Measurements from ENCODE around the gene HHAT.

The HHAT gene

DNA sequence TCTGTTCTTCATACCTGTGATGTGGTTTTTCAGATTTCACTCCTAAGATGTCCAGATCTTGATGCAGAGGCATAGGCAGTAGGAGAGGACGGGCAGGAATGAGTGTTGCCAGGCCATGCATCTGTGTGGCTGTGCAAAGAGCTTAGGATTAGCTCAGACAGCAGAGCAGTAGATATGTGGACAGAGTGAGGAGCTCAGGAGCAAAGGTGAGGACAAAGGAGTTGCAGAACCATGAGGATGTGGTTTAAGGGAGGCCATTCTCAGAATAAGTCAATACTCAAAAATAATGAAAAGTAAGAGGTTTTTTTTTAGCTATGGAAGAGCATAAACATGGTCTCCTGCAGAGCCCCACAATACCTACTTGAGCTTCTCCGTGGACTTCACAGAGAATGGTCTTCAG is 158.3 kb downstream of the HHAT start:
- no peak for DNase-seq (ENCODE audit: low spot score)

DNA sequence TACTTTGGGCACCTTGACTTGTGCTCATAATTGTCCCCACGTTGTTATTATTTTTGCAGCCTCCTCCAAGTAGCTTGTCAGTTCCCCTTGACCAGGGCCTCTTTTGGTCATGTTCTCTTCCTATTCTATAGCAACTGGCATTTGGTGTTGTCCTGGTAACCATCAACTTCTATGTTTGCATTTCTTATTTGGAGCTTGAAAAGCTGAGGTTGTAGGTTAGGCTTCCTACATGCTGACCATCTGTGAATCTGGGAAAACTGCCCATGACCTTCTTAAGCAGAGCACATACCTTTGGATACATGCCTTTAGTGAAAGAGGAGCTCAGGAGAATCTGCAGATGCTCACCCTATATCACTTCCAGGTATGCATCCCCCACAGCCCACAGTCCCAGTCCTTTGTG is 160.8 kb downstream of the HHAT start:
- DNase-seq (ENCODE audit: low spot score): no peak

DNA sequence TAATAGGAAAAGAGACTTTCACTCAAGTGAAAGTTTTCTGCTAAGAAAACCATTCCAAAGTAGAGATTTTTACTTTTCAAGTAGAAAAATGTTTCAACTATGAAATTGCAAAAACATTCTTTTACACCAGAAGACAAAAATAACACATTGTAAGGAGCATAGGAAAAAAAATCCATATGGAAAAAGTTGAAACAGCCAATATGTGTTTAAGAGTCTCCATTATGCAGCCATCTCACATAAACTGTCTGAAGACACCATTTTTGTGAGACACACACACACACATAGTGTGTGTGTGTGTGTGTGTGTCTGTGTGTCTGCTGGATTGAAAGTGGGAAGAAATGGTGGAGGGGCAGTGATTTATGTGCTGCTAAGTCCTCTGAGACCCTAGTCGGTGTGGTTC is 162.1 kb downstream of the HHAT start:
- no peak for DNase-seq (ENCODE audit: low spot score)

DNA sequence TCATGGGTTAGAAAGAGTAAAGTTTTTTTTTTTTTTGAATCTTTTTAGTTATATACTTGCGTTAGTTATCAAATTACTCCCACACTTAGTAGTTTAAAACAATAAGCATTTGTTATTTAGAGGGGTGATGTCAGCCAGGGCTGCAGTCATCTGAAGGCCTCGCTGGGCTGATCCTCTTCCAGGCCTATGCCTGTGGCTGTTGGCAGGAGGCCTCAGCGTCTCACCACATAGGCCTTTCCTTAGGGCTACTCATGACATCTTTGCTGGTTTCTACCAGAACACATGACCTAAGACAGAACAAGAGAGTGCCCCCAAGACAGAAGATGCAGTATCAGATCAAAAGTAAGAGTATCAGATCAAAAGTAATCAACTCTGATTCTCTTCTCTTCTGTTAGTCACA is 167.4 kb downstream of the HHAT start:
- DNase-seq (ENCODE audit: low spot score): peak; percentile 55

DNA sequence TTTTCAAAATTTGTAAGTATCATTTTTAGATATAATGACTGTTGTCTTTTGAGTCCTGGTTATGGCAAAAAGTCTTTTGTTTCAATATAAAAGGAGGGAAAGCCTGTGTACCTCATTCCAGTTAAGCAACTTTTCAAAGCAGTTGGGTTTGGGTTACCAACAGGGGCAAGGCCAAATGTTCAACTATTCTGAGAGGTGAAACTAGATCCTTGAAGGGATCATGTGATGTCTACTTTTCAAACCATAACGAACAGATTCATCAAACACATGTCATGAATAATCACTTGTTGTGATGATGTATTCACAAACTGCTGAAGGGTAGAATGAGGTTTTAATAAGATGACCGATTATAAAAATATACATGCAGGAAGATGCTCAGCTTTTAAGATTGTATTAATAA is 171.3 kb downstream of the HHAT start:
- DNase-seq (ENCODE audit: low spot score): no peak

DNA sequence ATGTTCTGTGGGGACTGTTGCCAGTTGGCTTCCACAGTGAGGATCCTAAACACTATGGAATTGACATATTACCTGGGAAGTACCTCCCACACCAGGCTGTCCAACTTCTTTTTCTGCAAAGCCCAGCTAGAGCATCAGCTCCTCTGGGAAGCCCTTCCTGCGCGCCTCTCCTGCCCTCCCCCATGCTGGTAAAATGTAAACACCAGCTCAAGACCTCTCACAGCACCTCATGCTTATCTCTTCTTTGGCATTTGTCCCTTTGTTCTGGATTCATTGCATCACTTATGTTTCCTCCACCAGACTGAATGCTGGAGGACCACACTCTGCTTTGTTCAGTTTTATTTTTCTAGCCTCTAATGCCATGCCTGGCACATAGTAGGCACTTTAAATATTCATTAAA is 172.1 kb downstream of the HHAT start:
- DNase-seq (ENCODE audit: low spot score): no peak

DNA sequence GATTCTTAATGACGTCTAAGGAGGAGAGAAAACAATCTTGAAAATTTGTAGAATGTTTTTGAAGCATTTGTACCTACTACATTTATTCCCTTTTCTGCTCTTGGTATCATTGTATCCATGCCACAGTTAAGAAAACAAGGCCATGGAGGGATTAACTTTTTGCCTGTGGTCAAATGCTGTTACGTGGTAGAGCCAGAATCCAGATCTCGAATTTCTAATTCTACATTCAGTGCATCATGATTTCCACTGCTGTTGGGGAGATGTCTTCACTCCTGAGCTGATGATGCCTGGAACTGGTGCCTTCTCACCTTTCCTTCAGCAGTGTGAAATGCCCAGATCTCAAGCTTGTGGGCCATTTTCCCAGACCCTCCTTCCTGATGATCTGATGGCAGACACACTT is 175.6 kb downstream of the HHAT start:
- DNase-seq (ENCODE audit: low spot score): no peak

DNA sequence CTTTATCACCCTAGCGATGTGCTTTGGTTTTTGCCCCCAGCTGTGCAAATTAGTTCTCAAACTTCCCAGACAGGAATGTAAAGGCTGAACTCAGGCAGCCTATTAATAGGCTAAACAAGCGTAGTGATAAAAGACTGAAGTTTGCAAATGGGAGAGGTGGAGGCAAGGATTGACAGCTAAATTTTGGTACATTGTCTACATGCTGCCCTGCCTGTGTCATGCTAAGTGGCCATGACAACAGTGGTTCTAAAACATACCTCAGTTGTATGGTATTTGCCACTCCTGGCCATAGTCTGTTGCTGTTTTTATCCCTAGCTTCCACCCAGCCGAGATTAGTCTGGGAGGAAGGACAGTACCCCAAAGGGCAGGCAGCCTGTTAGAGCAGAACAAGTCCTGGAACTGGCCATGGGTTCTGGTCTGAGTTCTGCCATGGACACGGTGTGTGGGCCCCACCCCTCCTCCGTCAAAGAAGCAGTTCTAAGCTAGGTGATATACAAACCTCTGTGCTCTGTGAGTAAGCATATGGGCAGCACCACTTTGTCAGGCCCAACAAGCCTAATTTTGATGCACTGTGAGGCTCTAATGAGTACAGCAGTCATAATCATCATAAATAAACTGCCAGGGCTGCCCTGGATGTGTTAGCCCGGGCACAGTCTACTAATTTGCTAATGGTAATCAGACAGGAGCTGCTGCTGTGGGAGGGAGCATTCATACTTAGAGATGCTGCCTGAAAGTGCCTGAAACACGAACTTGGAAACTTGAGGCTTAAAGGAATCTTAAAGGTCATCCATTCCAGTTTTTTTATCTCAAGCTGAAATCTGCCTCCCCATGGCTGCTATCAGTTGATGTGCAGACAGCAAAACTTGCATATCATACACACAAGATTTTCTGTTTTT is 177.1 kb downstream of the HHAT start:
- no peak for DNase-seq (ENCODE audit: low spot score)

DNA sequence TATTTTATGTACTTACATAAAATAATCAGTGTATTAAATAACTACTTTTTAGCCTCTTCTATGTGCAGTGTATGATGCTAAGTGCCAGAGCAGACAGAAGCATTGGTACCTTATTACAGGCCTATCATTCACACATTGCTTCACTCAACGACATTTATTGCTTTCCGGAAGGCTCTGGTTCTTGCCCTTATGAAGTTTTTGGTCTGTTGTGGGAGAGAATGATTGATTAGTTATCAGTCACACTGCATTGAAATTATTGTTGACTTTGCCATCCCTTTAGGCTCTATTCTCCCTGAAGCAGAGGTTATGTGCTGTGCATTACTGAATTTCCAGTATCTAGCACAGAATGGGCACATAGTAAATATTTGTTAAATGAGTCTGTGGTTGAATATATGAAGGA is 178.0 kb downstream of the HHAT start:
- no peak for DNase-seq (ENCODE audit: low spot score)

DNA sequence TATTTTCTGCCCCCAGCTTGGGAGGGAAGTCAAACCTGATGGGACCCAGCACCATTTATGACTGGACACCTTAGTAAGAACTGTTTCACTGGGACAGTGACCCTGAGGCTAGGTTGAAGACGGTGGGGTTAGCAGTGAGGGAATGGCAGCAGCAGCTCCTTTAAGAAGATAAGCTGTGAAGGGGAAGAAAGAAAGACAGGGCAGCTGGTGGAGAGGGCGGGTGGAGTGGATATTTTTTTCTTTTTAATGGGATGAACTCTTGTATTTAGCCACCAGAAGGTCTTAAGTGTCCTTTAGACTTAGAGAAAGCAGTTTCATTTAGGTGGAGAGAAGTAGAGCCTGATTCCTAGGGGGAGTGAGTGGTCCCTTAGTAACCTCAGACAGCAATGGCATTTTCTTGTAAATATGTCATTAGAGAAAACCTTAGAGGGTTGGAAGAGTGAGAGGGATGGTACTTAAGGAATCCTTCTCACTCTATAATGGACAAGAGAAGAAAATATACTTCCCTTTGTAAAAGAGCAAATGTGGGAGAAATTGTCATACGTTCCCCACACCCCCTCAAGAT is 187.5 kb downstream of the HHAT start:
- no peak for DNase-seq (ENCODE audit: low spot score)

DNA sequence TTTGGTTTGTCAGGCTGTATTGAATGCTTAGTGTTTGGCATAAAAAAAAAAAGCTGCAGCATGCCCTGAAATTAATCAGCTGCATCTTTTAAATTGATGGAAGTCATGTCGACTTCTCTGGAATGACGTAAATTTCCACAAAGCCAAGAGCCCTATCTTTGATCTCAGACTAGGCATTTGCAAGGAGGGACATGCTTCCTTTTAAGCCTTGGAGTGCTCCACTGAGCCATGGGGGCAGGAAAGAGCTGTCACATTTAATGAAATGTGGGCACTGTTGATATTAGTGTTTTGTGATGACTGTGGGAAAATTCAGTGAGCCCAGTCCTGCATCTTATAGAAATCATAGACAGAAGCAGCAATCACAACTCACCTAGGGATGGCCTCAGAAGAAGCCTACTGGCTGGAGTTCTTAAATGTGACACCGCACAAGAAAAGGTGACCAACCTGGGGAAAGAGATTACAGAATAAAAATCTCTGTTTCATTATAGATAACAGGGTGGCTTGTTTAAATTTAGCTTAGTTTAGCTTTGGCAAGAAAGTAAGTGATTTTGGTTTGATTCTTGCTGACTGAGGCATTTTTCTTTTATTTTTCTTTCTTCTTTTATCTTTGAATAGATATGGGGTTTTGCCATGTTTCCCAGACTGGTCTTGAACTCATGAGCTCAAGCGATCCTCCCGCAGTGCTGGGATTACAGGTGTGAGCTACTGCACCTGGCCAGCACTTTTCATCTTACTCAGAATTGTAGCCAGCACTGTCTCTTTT is 188.2 kb downstream of the HHAT start:
- no peak for DNase-seq (ENCODE audit: low spot score)

DNA sequence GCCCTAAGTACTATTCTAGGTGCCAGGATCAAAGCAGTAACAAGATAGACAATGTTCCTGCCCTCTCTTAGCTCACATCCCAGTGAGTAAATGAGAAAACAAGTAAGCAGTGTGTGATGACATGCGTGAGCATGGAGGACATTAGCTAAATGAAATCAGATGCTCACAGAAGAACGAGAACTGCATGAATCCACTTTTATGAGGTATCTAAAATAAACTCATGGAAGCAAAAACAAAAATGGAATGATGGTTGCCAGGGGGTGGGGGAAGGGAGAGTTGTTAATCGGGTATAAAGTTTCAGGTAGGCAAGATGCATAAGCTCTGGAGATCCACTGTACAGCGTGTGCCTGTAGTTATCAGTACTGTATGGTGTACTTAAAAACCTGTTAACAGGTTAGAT is 195.1 kb downstream of the HHAT start:
- DNase-seq (ENCODE audit: low spot score): no peak

DNA sequence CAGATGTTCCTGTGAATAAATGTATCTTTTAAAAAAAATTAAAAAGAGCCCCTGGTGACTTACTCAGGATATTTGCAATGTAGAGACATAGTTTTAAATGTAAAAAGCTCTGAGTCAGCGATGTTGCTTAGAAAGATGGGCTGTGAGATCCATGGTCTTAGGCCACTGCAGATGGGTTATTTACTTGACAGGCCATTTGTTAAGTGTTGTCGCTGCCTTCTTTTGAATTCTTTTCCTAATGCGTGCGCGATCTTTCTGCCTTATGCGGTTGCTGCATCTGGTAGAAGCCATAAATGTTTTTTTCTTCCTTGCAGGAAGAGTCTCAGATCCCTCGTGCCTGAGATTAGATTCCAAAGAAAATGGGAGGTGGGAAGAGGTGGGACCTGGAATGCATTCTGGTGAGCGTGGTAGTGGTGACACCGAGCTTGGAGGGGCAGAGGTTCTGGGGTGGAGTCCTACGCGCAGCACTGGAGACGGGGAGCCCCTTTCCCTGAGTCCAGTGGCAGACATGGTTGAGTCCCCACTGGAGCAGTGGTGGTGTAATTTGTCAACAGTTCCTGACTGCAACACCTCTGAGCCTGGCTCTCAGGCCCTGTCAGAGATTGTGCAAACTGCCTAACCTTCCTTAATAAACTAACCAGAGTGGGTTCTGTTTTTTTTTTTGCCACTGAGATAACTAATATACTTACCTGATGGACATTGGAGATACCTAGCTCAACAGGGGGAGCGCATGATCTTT is 197.2 kb downstream of the HHAT start:
- DNase-seq (ENCODE audit: low spot score): no peak

DNA sequence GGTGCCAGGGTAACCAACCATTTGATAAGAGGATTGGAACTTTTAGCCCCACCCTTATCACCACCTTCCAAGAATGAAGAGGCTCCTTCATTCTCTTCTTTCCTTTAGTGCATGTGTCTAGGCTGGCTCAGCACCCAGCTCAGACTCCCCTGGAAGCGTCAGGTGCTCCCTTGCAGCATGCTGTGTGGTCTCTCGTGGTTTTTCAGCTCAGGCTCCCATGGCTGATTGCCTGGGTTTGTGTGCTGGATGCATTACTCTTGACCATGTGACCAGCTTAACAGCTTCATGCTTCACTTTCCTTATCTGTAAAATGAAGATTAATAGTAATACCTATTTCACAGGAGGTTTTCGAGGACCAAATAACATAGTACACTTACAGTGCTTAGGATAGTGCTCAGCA is 198.4 kb downstream of the HHAT start:
- DNase-seq (ENCODE audit: low spot score): no peak

DNA sequence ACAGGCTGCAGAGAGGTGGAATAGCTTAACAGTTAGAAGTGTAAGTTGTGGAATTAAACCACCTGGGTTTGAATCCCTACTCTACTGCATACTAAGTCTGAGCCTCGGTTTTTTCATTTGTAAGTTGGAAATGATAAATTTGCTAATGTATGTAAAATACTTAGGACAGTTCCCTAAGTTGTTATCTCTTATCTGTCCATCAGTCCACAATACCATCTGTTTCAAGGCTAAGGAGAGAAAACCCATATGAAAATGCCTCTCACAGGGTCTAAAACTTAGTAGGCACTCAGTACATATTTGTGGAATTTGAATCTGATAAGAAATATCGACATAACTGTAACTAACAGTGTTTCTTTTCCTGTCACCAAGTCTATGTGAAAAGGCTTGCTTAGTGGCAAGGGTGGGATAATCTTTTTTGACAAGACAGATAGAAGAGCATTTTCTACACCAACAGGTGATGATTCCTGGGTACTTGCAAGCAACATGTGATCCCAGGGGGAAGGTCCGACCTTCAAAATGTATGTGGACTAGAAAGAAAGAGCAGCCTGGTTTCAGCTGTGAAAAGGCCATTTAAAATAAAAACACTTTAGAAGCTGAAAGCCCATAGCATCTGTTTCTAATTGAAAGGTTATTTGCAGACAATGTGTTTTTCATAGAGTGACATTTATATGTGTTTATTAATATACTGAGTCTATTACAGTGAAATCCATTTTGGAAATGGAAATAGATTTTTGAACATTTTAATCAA is 202.9 kb downstream of the HHAT start:
- no peak for DNase-seq (ENCODE audit: low spot score)

DNA sequence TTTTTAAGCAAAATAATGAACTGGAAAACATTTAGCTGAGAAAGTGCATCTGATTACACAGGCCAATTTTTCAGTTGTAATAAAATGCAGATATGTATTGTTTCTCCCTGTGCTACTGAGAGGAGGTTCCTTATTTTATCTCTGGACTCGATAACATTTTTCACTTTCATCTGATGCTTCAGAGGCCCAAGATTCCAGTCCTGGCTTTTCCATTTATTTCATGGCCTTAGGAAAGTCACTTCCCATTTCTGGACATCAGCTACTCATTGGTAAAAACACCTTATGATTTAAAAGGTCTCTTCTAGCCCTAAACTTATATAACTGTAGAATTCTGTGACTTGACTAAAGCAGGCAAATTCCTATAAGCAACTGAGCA is 203.5 kb downstream of the HHAT start:
- no peak for DNase-seq (ENCODE audit: low spot score)

DNA sequence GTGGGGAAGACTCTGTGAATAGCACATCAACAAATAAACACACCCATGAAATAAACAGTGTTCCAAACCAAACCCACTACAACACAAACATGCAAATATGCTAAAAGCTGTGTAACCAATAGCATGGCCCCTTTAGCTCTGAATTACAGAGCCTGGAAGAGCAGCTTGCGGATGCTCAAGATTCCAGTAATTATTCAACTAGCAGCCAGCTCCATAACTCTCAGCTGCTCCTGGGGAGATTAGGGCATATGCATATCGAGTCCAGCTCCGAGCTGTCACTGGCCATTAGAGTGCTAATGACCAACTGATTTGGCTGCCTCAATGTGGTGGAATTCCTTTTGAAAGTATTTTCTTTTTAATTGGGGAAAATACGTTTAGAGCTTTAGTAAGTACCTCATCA is 207.1 kb downstream of the HHAT start:
- no peak for DNase-seq (ENCODE audit: low spot score)

DNA sequence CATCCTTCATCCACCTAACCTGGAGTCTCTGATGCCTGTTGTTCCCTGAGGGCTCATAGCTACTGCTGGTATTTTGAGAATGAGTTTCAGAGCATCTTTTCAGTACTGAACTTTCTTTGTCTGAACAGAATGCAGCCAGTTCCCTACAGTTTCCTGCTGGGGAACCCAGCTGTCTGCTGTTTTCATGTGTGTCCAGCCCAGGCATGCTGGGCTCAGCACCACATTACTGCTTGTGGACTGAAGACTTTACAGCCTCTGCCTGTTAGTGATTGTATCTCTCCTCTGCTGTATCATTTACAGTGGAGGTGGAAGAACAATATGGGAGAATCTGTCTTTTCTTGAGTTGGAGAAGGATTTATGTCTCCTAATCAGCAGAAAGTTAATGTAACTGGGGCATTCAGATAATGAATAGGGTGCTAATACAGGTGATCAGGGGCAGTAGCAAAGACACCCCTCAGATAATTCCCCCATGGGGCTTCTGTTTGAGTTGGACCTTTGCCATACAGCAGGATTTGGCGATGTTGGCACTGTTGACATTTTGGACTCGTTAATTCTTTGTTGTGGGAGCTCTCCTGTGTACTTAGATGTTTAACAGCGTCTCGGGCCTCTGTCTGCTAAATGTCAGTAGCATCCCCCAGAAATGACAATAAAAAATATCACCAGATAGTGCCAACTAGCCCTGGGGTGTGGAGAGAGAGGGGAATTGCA is 207.7 kb downstream of the HHAT start:
- no peak for DNase-seq (ENCODE audit: low spot score)

DNA sequence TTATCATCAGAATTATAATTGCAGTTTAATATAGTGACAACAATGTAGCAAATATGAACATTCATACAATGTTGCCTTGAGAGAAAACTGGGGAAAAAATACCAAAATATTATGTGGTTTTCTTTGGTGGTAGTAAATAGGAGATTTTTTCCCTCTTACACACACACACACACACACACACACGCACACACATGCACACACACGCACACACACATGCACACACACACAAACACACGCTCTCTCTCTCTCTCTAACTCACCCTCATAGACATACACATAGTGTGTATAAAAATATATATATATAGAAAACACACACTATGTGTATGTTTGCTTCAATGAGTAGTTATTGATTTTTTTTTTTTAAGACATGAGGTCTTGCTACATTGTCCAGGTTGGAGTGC is 211.6 kb downstream of the HHAT start:
- no peak for DNase-seq (ENCODE audit: low spot score)

DNA sequence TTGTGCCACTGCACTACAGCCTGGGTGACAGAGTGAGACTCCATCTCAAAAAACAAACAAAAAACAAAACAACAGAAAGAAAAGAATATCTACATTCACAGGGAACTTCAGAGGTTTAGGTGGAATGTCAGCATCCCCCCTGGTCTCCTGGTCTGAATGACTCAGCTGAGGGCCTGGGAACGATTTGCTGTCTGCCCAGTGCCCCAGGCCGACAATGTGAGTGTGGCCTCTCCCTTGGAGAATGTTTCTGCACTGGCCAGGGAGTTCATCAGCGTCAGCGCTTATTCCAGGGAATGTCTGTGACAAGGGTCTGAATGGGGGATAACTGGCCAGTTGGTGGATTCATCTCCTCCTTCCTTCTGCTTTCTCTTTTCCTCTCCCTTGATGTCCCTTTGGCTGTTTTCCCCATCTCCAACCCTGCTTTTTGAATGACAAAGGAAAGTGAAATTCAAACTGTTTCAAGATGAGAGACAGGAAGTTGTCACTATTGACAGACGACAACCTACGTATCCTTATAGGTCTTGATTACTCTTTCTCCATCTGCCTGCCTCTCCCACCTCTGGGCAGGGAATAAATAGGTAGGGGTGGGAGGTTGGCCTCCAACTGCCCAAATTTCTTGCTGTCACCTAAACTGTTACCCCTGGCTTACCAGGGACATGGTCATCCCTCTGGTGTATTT is 213.1 kb downstream of the HHAT start:
- peak; percentile 9 for DNase-seq (ENCODE audit: low spot score)

DNA sequence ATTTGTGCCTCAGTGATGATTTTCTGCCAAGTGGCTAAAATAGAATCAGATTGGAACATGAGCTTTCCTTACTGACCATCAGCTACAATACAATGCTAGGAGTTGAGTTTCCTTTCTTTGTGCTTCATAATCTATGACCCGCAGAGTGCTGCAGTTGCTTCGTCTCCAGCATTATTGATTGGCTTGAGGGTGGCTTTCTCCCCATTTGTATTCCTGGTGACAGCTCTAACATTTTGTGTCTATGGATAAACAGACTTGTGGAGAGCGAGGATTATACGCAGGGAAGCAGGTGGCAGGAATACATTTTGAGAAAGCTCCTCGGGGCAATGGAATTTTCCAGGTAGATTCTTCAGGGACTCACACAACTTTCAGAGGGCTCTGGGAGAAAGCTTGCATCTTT is 223.2 kb downstream of the HHAT start:
- no peak for DNase-seq (ENCODE audit: low spot score)
